Kidney epithelial cell (primary cell): ENCODE measurements around the gene NEDD9. TPM values are rescaled to one million over a fixed set of nuclear protein-coding genes. Genes with fewer than 3 reads are reported as not detected.

Source experiments
- DNase-seq: peaks from one replicate; pipeline ENCODE4 v3.0.0-alpha.2; 2010; ENCODE audit warnings: low read depth
- H3K27me3 ChIP-seq: 2 replicates; pipeline ENCODE4 v1.6.0; 2011; ENCODE audit warnings: low read length; ENCODE audit not compliant: control insufficient read depth, insufficient read depth
- H3K36me3 ChIP-seq: 2 replicates; pipeline ENCODE4 v1.5.1; 2011; ENCODE audit warnings: low read length; ENCODE audit not compliant: control insufficient read depth, insufficient read depth
- H3K4me3 ChIP-seq: 2 replicates; pipeline ENCODE4 v1.5.1; 2011; ENCODE audit warnings: low read depth, mild to moderate bottlenecking, control low read depth, low read length
- CTCF ChIP-seq: IDR thresholded peaks from 2 replicates; pipeline ENCODE4 v1.5.1; 2011; ENCODE audit warnings: mild to moderate bottlenecking, moderate library complexity, low read length, control low read depth, inconsistent platforms; ENCODE audit not compliant: insufficient read depth, poor library complexity, severe bottlenecking
- total RNA-seq: library from RNA; depleted of rRNA; stranded (reverse); fragments of >200 nt; gene quantifications from 2 replicates; pipeline ENCODE4 v1.2.3, GENCODE V29; 2015

The NEDD9 gene
- total RNA-seq, 1 donor from 2014 or later = 48.3 TPM

- Histone ChIP-seq H3K4me3 (no peak overlapping the region), H3K36me3 (peaks cover 10% of the 10 kb centered on the region), H3K27me3 (no peaks in the 10 kb centered on the region)
- DNase-seq = no peak
- TF ChIP-seq CTCF = no peak
Measured at GRCh38 chr6:11192167-11192566, 40.3 kb downstream of the NEDD9 start.

DNA sequence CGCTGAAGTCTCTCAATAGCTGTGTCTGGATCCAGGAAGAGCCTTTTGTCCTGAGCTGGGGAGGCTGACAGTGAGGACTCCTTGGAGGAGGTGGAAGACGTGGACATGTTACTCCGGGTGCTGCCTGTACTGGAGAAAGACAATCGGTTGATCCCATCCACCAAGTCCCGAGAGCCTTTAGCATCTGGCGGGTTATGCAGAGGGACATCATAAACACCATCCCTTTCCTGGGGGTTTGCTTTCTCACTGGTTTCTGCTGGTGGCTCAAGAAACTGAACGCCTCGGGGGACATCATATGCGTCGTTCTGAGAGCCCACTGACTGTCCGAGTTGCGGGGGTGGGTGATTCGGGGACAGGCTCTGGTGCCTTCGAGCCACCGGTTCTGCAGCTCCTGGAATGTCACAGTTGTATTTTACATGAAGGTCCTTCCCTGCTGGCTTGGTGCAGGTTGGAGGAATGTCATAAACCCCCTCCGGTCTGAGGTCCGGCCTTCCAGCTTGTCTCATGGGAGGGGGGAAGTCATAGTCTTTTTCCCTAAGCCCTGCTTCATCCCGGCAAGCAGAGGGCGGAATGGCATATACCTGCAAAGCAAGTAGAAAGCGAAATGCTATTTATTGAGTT, 41.7 kb downstream of the NEDD9 start:
- Histone ChIP-seq H3K36me3 (peaks cover 10% of the 10 kb centered on the region), H3K4me3 (no peak overlapping the region), H3K27me3 (no peaks in the 10 kb centered on the region)
- TF ChIP-seq CTCF = no peak
- DNase-seq = no peak

DNA sequence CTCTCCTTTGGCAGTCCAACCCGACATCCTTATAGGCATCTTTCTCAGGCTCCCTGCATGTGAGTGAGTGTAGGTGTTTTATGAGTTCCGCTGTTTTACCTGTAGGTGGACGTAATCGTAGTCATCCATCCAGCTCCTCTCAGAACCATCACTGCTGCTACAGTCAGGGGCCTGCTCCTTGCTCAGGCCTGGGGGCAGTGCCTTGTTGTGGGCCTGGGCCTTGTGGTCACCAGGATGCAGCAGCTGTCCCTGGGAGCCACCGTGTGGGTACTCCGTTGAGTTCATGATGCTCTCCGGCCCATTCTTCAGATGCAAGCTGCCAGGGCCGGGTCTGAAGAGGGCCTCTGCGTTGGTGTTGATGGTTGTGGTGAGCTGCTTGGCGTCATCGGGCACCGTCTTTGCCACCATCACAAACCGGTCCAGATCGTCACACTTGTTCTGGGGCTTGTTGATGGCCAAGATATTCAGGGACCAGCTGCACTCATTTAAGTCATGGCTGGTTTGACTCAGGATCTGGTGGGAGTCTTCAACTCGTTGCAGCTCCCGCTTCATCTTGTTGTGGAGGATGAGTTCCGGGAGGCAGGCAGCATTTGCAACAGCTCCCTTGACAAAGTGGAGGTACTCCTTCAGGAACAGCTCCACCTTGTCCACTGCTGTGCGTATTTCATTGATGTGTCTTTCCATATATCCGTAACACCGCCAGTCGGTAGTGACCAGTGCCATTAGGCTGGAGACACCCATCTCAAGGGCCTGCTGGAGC, 42.4 kb downstream of the NEDD9 start:
- Histone ChIP-seq H3K36me3 (peaks cover 11% of the 10 kb centered on the region), H3K4me3 (no peak overlapping the region), H3K27me3 (no peaks in the 10 kb centered on the region)
- no peak for DNase-seq
- TF ChIP-seq CTCF = no peak

DNA sequence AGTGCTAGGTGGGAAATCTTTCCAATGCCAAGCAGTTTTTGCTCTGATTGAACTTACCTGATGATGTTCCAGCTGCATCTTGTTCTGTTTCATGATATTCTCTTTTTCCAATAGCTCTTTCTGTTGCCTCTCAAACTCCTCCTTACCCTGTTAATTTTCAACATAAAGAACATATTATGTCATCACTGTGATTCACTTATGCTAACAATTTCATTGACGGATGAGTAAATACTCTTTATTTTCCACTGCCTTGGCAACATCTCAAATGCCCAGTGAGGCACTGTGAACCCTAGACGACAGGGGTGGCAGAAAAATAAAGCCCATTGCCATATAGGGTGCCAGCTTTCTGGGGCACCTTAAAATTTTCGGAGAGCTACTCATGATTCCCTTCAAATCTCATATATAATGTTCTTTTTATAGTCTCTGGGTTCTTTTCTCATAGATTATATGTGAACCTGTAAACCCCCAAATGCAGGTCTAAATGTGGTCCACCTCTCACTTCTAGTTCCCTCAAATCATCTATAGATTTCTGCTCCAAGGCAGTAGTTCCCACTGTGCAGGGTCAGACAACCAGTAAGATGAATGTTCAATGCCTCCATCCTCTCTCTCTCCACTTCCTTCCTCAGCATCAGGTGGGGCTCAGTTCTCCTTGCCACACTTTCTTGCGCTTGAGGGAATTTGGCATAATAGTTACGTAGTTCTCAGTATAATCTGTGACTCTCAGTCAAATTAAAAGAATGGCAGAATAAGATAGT, 44.1 kb downstream of the NEDD9 start:
- TF ChIP-seq CTCF = no peak
- H3K36me3 ChIP-seq = peaks cover 9% of the 10 kb centered on the region
- DNase-seq = no peak
- H3K4me3 ChIP-seq = no peak overlapping the region
- no peaks in the 10 kb centered on the region for H3K27me3 ChIP-seq

- DNase-seq = no peak
- peaks cover 8% of the 10 kb centered on the region for H3K36me3 ChIP-seq
Measured at GRCh38 chr6:11187301-11187700, 45.2 kb downstream of the NEDD9 start.

More at GRCh38 chr6:11187301-11187700, 45.2 kb downstream of the NEDD9 start:
- Histone ChIP-seq H3K4me3 (no peak overlapping the region), H3K27me3 (no peaks in the 10 kb centered on the region)
- no peak for TF ChIP-seq CTCF
